Activated T-cell treated with anti-CD3 and anti-CD28 coated beads for 48 hours (primary cell): ENCODE measurements around the gene TCAP.

Experiments
- DNase-seq: peaks from one replicate; pipeline ENCODE4 v3.0.0-alpha.2; 2020; ENCODE audit warnings: low read depth

The TCAP gene

DNA sequence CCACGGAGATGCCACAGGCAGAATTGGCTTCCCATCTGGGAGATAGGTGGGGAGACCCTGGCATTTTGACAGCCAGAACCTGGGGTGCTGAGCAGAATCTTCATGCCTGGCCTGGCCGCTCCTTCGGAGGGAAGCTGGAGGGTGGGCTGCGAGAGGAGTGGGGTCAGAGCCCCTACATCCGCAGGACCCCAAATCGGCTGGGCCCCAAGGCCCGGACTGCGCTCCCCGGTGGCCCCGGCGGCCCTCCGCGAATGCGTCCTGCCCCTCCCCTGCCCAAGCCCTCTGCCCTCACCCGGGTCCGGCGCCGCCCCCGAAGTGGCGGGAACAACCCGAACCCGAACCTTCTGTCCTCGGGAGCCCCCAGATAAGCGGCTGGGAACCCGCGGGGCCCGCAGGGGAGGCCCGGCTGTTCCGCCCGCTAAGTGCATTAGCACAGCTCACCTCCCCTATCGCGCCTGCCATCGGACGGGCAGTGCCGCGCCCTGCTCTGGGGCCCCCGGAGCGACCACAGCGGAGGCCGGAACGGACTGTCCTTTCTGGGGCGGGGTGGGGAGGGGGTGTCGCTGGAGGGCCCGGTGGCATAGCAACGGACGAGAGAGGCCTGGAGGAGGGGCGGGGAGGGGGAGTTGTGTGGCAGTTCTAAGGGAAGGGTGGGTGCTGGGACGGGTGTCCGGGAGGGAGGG is 2.3 kb downstream of the TCAP start:
- no peak for DNase-seq

DNA sequence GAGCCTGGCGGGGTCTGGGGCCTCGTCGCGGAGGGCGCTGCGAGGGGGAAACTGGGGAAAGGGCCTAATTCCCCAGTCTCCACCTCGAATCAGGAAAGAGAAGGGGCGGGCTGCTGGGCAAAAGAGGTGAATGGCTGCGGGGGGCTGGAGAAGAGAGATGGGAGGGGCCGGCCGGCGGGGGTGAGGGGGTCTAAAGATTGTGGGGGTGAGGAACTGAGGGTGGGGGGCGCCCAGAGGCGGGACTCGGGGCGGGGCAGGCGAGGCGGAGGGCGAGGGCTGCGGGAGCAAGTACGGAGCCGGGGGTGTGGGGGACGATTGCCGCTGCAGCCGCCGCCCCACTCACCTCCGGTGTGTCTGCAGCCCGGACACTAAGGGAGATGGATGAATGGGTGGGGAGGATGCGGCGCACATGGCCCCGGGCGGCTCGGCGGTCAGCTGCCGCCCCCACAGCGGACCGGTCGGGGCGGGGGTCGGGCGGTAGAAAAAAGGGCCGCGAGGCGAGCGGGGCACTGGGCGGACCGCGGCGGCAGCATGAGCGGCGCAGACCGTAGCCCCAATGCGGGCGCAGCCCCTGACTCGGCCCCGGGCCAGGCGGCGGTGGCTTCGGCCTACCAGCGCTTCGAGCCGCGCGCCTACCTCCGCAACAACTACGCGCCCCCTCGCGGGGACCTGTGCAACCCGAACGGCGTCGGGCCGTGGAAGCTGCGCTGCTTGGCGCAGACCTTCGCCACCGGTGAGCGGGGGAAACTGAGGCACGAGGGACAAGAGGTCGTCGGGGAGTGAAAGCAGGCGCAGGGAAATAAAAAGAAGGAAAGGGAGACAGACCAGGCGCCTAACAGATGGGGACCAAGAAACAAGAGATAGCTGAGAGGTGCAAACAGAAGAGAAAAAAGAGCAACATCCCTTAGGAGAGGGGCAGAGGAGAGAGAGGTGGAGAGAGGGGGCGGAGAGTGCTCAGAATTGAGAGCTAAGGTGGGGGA is 3.1 kb downstream of the TCAP start, which contains the start of gene PNMT:
PNMT (plus strand) TSS at position 509 of the 980 bp plus-strand sequence; CDS start at position 532, 23 bp downstream.
- peak; percentile 69 for DNase-seq

DNA sequence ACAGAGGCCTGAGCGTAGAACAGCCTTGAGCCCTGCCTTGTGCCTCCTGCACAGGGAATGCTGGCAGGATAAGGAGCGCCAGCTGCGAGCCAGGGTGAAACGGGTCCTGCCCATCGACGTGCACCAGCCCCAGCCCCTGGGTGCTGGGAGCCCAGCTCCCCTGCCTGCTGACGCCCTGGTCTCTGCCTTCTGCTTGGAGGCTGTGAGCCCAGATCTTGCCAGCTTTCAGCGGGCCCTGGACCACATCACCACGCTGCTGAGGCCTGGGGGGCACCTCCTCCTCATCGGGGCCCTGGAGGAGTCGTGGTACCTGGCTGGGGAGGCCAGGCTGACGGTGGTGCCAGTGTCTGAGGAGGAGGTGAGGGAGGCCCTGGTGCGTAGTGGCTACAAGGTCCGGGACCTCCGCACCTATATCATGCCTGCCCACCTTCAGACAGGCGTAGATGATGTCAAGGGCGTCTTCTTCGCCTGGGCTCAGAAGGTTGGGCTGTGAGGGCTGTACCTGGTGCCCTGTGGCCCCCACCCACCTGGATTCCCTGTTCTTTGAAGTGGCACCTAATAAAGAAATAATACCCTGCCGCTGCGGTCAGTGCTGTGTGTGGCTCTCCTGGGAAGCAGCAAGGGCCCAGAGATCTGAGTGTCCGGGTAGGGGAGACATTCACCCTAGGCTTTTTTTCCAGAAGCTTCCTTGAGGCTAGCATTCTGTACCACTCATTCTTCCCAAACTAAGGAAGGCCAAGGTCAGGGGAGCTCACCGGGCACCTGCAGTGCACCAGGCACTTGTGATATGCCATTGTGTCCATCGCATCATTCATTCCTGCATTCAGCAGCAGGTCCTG is 5.0 kb downstream of the TCAP start:
- no peak for DNase-seq

DNA sequence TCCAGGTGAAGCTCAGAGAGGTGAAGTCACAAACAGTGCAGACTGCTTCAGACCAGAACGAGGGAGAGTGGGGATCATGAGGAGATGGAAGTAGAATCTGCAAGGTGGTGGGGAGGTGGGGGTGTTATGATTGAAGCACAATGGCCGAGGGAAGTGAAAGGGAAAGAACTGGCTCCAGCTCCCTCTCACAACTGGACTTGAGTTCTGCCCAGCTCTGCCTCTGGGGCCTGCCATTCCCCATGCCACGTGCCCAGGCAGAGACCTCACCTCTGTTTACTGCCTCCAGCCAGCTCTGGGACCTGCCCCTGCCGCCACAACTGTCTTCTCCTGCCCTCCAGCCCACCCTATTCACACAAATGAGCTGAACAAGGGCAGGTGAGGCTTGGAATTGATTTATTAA is 5.6 kb downstream of the TCAP start:
- DNase-seq, result no peak

DNA sequence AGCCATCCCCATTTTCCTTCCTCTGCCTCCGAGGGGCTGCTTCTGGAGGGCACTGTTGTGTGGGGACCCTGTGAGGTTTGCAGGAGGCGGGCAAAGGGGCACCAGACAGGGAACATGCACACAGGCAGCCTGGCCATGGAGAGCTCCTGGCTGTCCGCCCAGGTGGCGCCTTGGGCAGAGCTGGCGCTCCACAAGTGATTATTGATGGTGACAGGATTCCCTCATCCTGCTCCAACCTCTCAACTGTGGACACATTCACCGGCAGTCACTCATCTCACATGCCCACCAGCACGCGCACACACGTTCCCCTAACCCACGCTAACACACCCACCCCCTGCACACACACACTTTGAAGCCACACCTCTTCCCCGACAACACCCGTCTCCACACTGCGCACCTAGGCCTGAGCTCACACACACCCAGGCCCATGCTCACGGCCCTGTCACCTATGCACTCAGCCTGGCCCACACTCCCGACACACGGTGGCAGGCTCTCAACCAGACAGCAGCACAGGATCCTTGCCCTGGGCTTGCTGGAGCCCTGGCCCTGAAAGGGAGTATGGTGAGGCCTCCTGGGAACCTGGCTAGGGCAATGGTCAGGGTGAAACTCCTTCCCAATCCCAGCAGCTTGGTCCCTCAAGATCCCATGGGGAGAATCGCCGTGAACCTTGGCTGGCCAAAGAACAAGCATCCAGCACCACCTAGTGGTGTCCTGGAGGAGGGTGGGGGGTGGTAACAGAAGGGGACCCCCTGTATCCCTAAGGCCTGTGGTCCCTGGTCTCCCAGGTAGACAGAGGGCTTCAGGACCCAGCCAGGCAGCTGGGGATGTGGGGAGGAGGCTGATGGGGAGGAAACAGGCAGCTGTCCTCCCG is 6.7 kb downstream of the TCAP start:
- no peak for DNase-seq

DNA sequence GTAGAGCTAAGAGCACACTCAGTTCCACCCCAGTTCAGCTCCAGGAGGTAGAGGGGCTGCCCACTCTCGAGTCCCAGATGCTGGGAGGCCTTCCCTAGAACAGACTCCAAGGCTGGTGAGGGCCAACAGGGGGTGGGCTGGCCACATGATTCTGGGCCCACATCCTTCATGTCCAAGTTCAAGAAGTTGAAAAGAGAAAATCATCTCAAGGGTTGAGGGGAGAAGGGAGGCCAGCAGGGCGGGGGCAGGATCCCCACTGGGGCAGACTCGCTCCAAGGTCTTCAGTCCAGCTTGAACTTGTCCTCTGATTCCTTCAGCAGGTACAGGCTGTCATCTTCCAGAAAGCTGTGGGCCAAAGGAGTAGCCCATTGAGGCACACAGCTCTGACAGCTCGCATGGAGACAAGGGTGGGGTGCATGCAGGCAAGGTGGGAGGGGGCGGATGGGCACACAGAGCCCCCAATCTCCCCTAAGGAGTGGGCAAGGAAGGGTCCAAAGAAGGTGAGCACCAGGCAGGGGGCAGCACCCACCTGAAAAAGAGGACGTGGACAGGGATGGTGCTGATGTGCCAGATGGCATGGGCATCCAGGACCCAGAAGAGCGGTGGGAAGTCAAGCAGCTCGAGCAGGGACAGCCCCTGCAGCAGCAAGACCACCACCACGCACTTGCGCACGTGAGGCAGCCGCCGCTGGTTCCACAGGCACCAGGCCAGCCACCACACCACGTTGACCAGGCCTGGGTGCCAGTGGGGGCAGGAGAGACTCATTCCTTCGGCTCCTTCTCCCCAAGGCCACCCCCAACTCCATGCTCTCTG is 7.6 kb downstream of the TCAP start:
- DNase-seq, result no peak

DNA sequence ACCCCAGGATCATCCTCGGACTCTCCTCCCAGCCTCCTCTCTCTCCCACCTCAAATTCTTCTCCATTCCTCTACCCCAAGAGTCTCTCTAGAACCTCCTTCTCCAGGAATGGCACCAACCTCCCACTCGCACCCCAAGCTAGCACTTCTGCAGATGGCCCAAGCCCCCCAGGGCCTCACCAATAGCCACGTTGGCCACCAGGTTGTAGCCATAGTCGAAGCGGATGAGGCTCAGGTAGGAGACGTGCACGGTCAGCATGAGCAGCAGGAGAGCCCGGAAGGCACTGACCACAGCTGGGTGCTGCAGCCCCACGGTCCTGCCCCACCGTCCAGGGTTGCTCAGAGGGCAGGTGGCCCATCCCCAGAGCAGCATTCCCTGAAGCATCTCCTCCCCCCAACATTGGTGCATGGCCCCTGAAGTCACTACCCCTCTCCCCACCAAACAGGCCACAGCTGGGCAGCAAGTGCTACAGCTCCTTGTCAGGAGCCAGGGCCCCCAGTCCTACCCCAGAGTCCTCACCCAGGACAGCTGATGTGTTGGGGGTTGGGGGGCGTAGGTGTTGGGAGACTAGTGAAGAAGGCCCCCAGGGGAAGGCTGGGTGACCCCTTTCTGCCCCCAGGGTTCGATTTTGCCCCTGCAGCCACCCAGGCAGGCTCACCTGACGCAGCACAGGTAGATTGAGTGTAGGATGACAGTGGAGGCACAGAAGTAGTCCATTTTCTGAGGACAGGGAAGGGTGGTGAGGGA is 8.4 kb downstream of the TCAP start:
- DNase-seq, result no peak

DNA sequence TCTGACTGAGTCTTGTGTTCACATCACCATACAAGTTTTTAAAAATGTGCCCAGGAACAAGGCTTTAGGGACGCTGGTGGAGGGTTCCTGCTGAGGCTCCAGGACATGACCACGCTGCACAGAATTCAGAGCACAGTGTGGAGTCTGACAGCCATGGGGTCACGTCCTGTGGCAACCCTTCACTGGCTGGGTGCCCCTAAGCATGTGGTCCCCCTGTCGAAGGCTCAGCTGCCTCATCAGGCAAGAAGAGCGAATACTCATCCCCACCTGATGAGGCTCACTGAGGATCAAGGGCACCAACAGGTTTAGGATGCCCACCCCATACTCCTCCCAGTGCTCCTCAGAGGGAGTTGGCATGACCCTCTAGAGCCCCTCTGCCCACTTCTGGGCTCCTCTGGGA is 9.0 kb downstream of the TCAP start:
- DNase-seq, result no peak

DNA sequence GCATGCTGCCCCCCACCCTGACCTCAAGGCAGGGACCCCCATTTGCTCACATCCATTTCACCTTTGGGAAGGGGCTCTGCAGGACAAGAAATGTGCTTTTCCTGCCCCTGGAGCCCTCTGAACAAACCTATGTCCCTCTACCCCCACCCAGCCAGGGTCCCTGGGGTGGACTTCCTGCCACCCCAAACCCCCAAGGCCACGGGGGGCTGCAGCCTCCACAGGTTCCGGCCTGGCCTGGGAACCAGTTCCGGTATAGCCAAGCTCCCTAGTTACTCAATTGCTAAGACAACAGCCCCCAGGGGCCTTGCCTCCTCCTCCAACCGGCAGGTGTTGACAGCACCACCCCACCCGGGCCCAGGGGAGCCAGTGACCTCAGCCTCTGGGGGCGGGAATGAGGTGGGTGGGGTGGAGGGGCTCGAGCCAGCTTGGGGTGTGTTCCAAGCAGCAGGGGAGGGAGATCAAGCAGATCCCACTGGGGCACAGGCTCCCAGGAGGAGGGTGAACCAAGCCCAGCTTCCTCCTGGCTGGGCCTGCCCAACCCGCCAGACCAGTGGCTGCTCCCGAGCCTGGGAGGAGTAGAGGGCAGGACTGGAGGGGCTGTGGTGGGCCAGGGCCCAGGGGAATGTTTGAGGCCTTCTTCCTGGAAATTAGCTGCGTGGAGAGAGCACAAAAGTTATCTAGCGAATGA is 9.7 kb downstream of the TCAP start:
- no peak for DNase-seq

DNA sequence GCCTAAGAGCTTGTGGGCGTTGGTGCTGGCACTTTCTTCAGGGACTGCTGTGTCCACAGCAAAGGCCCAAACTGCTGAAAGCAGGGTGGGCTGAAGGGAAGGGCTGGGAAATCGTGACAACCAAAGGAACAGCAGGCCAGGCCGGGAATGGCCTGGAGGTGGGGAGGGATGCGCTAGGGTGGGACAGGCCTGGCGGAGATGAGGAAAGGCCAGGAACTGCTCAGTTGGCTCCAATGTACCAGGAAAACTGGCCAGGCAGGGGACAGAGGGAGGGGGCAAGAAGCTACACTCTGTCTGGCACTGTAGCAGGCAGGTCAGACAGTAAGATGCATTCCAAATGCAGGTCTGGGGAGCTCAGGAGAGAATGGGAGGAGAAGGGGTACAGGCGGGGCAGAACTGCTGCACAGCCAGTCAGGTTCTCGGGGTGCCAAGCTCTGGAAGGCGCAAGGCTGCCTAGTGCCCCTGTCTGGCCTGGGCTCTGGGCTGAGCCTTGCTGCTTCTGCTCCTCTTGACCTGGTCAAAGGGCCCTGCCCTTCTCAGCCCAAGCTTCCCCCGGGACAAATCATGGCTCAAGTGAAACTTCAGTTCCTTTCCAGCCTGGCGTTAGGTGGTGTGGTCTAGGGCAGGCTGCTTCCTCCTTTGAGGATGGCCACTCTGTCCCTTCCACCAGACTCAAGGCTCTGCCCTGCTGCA is 10.4 kb downstream of the TCAP start:
- no peak for DNase-seq

DNA sequence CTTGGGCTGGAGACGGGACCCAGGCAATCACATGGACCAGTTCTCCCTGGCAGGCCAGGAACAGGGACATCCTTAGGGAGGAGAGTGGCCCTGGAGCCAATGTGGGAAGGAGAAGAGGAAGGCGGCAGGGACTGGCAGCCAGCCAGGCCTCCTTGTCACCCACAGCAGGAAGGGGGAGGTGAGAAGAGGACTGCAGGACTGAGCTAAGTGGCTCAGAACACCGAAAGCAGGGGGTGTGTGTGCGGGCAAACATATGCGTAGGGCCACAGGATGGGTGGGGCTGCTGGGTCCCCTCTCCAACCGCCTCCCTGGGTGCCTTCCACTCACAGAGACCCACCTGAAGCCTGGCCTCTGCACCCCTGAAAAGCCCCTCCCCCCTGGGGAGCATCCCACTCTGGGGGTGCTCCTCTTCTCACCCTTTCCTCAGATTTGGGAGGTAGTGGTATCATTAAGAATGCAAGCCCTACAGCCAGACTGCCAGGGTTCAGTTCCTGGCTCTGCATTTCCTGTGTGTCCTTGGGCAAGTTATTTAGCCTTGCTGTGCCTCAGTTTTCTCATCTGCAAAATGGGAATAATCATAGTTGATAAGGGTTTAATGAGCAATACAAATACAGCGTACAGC is 11.2 kb downstream of the TCAP start:
- no peak for DNase-seq

DNA sequence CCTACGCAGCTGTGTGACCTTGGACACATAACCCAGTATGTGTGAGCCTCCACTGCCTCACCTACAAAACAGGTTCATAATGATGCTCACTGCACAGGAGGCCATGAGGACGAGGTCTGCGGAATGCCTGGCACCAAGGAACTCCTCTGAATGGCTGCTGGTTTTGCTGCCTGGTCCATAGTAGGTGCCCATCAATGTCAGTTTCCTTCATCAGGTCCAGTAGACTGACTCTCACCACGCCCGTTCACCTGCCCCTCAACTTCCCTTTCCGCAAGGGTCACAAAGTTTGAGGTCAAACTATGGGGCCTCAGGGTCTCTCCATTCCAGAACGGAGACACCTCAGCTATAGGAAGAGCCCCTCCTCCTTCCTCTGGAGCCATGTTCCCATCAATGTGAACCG is 11.9 kb downstream of the TCAP start:
- DNase-seq, result no peak

DNA sequence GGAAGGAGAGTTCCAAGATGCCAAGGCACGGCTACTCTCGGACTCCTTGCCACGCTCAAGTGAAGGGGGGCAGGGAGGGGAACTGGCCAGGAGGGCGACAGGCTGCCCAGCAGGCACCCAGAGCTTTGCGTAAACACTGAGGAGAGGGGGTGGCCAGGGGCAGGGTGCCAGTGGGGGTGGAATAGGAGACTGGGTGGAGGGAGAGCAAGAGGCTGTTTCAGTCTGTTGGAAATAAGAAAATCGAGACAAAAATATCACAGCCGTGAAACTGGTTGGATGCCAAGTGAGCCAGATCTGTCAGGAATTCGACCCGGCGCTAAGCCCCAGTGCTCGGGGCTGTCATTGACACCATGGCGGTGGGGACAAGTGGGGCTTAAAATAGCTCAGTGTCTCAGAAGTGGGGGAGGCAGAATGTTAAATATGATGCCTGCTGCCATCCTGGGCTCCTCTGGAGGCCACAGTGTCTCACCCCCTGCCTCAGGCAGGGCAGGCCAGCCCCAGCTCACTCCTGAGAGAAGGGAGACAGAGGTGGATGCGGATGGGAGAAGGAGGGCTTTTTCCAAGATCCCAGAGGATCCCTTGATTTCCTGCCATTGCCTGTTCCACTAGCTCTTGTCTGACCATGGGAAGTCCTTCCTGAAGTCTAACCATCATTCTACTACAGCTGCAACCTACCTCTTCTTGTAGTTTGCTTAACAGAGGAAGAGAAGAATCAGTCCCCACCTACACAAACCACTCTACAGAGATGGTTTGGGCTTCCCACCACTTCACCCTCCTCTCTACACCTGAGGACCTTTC is 12.6 kb downstream of the TCAP start:
- DNase-seq, result no peak

DNA sequence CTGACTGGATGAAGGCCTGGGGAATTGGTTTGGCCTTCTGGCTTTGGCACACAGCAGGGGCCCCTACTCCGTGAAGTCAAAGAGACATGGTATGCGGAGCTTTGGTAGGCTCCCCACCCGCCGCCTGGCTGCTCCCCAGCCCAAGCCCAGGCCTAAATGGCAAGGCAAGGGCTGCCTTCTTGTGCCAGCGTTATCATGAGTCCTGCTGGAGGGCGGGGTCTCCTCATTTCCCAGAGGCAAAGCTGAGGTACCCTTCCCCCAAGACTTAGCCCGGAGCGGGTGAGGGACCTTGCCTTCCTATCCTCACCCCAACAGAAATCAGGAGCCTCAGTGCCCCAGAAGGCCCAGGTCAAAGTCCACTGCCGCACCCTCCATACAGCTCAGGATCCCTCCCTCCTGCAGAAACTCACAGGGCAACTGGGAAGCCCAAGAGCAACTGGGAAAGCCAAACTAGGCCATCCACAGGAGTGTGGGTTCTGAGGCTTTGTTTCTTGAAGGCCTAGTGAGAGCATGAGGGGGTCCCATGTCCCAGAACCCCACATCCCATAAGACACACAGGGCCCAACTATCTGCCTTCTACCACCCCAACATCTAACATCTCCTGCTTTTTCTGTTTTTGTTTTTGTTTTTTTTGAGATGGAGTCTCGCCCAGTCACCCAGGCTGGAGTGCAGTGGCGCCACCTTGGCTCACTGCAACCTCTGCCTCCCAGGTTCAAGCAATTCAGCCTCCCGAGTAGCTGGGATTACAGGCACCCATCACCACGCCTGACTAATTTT is 13.4 kb downstream of the TCAP start:
- DNase-seq, result no peak

DNA sequence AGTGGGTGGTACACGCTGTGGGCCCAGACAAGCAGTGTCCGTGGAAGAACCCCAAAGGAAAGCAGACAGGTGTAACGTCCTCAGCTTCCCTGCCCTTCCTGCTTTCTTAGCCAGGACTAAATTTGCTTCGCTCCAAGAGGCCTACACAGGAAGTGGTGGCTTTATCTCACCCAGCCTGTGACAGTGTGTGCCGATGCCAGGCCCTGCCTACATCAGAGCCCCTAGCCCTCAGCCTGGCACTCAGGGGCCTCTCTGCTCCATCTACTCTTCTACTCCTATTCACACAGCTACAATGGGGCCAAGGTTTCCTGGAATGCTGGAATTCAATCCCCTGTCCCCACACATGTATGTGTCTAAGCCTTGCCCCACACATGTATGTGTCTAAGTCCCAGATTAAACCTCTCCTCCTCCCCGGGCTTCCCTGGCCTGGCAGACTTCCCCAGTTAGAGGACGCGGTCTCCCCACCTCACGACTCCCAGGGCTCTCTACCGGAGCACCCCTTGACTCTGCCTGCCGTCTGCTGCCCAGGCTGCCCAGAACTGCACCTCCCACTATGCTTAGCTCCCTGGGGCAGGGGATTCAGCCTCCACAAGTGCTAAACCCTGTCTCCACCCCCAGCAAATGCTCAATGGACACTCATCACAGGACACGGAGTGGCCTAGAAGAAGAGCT is 14.5 kb downstream of the TCAP start:
- DNase-seq, result no peak
